ENCODE measurements around the gene PTGDS. TPM values are rescaled to one million over a fixed set of nuclear protein-coding genes. Genes with fewer than 3 reads are reported as not detected.

Gene PTGDS
- total RNA-seq = 10 to 100 TPM in 3 of 4 donors, 1 to 10 TPM in 1; 6.8 to 59.1 (median 17.8) TPM

DNA sequence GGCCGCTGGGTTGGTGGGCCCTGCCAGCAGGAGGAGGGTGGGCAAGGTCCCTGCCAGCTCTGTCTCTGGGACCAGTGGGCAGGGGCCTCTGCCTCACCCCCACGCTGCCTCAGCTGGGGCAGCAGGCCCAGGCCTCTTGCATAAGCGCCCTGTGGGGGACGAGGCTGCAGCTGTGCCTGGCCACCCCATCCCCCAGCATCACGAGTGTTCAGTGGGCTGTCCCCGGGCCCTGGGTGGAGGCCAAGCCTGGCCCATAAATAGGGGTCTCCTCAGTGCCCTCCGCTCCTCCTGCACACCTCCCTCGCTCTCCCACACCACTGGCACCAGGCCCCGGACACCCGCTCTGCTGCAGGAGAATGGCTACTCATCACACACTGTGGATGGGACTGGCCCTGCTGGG, at the start of gene PTGDS:
PTGDS (plus strand) TSS at position 282 of the 400 bp plus-strand sequence; CDS start at position 357, 75 bp downstream.
- in situ Hi-C loops (cut with MboI; ENCODE audit: low pct_ligation_motif_present in 1 of 4, low pct_unique_long_range_greater_than_20kb in 1 of 4, low sequenced_read_pairs in 3 of 4) = no loop called here
- intact Hi-C loops (cut with DNase I; ENCODE audit: low total_unique reads) = no loop called here
- no peaks in the 10 kb centered on the region for H3K9me3 ChIP-seq
- H3K27ac ChIP-seq = peak within 1 kb of the TSS; percentile 14 to 35 (median 30)
- 77% methylated on average over 10 of the region's 10 CpGs; no CpG with 5 or more reads in 1 of the 2 donors for WGBS, 2 donors (ENCODE audit: low coverage in 1 of 2)
- H3K4me3 ChIP-seq = peak within 1 kb of the TSS; percentile 19 to 55 (median 30)
- peaks cover 0 to 19% (median 8%) of the 10 kb centered on the region in 4 donors for H3K4me1 ChIP-seq
- DNase-seq = no peak
- TF ChIP-seq POLR2AphosphoS5 (IDR thresholded peaks at IDR 0.05) (no peak), EP300 (IDR thresholded peaks at IDR 0.05; ENCODE audit: low read depth) (no peak), POLR2A (IDR thresholded peaks at IDR 0.05) (no peak)
- TF ChIP-seq, protein P1, sequence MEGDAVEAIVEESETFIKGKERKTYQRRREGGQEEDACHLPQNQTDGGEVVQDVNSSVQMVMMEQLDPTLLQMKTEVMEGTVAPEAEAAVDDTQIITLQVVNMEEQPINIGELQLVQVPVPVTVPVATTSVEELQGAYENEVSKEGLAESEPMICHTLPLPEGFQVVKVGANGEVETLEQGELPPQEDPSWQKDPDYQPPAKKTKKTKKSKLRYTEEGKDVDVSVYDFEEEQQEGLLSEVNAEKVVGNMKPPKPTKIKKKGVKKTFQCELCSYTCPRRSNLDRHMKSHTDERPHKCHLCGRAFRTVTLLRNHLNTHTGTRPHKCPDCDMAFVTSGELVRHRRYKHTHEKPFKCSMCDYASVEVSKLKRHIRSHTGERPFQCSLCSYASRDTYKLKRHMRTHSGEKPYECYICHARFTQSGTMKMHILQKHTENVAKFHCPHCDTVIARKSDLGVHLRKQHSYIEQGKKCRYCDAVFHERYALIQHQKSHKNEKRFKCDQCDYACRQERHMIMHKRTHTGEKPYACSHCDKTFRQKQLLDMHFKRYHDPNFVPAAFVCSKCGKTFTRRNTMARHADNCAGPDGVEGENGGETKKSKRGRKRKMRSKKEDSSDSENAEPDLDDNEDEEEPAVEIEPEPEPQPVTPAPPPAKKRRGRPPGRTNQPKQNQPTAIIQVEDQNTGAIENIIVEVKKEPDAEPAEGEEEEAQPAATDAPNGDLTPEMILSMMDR (IDR thresholded peaks at IDR 0.05) = no peak
- peaks cover 5% of the 10 kb centered on the region for H3K27me3 ChIP-seq
- H3K36me3 ChIP-seq = no peaks in the 10 kb centered on the region

DNA sequence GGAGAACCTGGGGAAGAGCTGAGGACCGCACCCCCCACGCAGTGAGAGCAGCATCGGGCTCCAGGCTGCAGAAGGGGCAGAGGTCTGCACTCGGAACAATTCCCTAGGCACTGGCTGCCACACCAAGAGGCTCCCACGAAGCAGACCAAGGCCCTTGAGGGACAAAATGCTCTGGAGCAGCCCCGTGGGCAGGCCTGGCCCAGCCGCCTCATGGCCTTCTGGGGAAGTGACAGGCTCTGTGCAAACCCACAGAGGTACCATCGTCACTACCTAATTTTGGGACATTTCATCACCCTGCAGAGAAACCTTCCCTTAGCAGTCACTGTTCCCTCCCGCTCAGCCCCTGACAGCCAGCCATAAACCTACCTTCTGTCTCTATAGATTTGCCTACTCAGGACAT, 48.7 kb upstream of the PTGDS start:
- Histone ChIP-seq H3K4me1 (peaks cover 0 to 9% (median 0%) of the 10 kb centered on the region in 4 donors), H3K4me3 (no peak overlapping the region), H3K27me3 (no peaks in the 10 kb centered on the region), H3K36me3 (no peaks in the 10 kb centered on the region), H3K9me3 (no peaks in the 10 kb centered on the region), H3K27ac (no peak overlapping the region)
- no peak for DNase-seq
- in situ Hi-C loops (cut with MboI; ENCODE audit: low pct_ligation_motif_present in 1 of 4, low pct_unique_long_range_greater_than_20kb in 1 of 4, low sequenced_read_pairs in 3 of 4) = no loop called here
- intact Hi-C loops (cut with DNase I; ENCODE audit: low total_unique reads) = no loop called here
- 60 to 86% methylated on average over 2 to 9 of the region's 9 CpGs for WGBS, 2 donors (ENCODE audit: low coverage in 1 of 2)
- TF ChIP-seq POLR2AphosphoS5 (IDR thresholded peaks at IDR 0.05) = no peak
- TF ChIP-seq EP300 (IDR thresholded peaks at IDR 0.05; ENCODE audit: low read depth) = no peak
- TF ChIP-seq POLR2A (IDR thresholded peaks at IDR 0.05) = no peak
- TF ChIP-seq, protein P1 (IDR thresholded peaks at IDR 0.05) = no peak

DNA sequence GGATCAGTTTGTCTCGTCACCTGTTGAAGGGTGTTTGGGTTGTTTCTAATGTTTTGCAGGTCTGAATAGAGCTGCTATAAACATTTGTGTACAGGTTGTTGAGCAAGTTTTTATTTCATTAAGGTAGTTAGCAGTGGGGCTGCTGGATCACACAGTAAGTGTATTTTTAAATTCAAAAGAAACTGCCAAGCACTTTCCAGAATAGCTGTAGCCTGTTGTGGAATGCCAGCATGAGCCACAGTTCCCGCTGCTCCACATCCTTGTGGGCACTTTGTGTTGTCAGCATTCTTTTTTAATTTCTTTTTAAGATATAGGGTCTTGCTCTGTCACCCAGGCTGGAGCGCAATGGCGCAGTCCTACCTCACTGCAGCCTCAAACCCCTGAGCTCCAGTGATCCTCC, 47.3 kb upstream of the PTGDS start:
- TF ChIP-seq POLR2AphosphoS5 (IDR thresholded peaks at IDR 0.05) = no peak
- no peak for TF ChIP-seq POLR2A (IDR thresholded peaks at IDR 0.05)
- TF ChIP-seq, protein P1 (IDR thresholded peaks at IDR 0.05) = no peak
- no peak for TF ChIP-seq EP300 (IDR thresholded peaks at IDR 0.05; ENCODE audit: low read depth)
- 94 to 97% methylated on average over 3 to 4 of the region's 4 CpGs for whole genome bisulfite sequencing, 2 donors (ENCODE audit: low coverage in 1 of 2)

DNA sequence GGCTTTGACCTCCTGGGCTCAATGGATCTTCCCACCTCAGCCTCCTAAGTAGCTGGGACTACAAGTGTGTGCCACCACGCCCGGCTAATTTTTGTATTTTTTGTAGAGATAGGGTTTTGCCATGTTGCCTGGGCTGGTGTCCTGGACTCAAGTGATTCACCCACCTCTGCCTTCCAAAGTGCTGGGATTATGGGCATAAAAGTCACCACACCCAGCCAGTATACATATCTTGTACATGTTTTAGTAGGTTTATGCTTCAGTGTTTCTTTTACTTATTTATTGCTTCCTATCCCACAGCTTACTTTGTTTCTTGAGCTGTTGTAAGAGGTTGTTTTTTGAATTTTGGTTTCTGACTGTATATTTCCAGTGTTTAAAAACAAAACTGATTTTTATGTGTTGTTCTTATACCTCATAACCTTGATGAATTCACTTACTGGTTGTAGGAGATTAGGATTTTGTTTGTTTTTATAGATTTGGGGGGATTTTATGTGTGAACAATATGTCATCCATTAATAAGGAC, 45.6 kb upstream of the PTGDS start:
- WGBS, 2 donors (ENCODE audit: low coverage in 1 of 2) = 91% methylated on average over 2 of the region's 2 CpGs; no CpG with 5 or more reads in 1 of the 2 donors
- in situ Hi-C loops (cut with MboI; ENCODE audit: low pct_ligation_motif_present in 1 of 4, low pct_unique_long_range_greater_than_20kb in 1 of 4, low sequenced_read_pairs in 3 of 4) (no loop called here), intact Hi-C loops (cut with DNase I; ENCODE audit: low total_unique reads) (no loop called here)
- no peaks in the 10 kb centered on the region for H3K9me3 ChIP-seq
- TF ChIP-seq, protein P1 (IDR thresholded peaks at IDR 0.05) = no peak
- no peak for TF ChIP-seq POLR2A (IDR thresholded peaks at IDR 0.05)
- no peak for TF ChIP-seq EP300 (IDR thresholded peaks at IDR 0.05; ENCODE audit: low read depth)
- no peak for TF ChIP-seq POLR2AphosphoS5 (IDR thresholded peaks at IDR 0.05)
- H3K27ac ChIP-seq = peak overlapping the region in 2 of 4 donors; percentile 10 to 23
- no peak overlapping the region for H3K4me3 ChIP-seq
- peaks cover 0 to 9% (median 0%) of the 10 kb centered on the region in 4 donors for H3K4me1 ChIP-seq
- no peak for DNase-seq
- no peaks in the 10 kb centered on the region for H3K27me3 ChIP-seq
- no peaks in the 10 kb centered on the region for H3K36me3 ChIP-seq

More for the DNA sequence above, 47.3 kb upstream of the PTGDS start:
- in situ Hi-C loops (cut with MboI; ENCODE audit: low pct_ligation_motif_present in 1 of 4, low pct_unique_long_range_greater_than_20kb in 1 of 4, low sequenced_read_pairs in 3 of 4) = no loop called here
- H3K27me3 ChIP-seq = no peaks in the 10 kb centered on the region
- intact Hi-C loops (cut with DNase I; ENCODE audit: low total_unique reads) = no loop called here
- H3K4me3 ChIP-seq = no peak overlapping the region
- DNase-seq = no peak
- H3K27ac ChIP-seq = no peak overlapping the region
- H3K9me3 ChIP-seq = no peaks in the 10 kb centered on the region
- H3K36me3 ChIP-seq = no peaks in the 10 kb centered on the region
- H3K4me1 ChIP-seq = peaks cover 0 to 9% (median 0%) of the 10 kb centered on the region in 4 donors

Measured in transverse colon (tissue), 4 donors.